ENCODE measurements around the gene LGALS9.

DNA sequence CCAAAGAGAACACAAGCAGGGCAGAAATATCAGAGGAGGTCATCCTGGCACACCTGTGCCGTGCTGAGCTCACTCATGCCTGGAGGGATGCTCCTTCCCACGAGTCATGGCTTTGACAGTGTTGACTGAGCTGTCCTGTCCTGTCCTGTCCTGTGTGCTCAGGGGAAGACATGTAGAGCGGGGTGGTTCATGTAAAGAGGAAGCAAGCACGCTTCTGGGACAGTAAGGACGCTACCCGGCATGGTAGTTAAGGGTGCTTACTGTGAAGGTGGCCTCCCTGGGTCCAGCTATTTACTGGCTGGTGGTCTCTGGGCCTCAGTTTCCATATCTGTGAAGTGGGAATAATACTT is 398 bp downstream of the LGALS9 start:
- TF ChIP-seq TP53 (CRISPR knock-in tag; IDR thresholded peaks at IDR 0.05) (no peak), NPAS2 (CRISPR knock-in tag; IDR thresholded peaks at IDR 0.05; ENCODE audit: borderline replicate concordance) (no peak), EP300 (IDR thresholded peaks at IDR 0.05) (no peak), EHMT2 (IDR thresholded peaks at IDR 0.05; ENCODE audit: low read depth) (no peak)
- TF ChIP-seq, protein P1, sequence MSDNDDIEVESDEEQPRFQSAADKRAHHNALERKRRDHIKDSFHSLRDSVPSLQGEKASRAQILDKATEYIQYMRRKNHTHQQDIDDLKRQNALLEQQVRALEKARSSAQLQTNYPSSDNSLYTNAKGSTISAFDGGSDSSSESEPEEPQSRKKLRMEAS (IDR thresholded peaks at IDR 0.05) = no peak
- TF ChIP-seq, protein P2, sequence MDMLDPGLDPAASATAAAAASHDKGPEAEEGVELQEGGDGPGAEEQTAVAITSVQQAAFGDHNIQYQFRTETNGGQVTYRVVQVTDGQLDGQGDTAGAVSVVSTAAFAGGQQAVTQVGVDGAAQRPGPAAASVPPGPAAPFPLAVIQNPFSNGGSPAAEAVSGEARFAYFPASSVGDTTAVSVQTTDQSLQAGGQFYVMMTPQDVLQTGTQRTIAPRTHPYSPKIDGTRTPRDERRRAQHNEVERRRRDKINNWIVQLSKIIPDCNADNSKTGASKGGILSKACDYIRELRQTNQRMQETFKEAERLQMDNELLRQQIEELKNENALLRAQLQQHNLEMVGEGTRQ (IDR thresholded peaks at IDR 0.05) = no peak
- TF ChIP-seq, protein P3, sequence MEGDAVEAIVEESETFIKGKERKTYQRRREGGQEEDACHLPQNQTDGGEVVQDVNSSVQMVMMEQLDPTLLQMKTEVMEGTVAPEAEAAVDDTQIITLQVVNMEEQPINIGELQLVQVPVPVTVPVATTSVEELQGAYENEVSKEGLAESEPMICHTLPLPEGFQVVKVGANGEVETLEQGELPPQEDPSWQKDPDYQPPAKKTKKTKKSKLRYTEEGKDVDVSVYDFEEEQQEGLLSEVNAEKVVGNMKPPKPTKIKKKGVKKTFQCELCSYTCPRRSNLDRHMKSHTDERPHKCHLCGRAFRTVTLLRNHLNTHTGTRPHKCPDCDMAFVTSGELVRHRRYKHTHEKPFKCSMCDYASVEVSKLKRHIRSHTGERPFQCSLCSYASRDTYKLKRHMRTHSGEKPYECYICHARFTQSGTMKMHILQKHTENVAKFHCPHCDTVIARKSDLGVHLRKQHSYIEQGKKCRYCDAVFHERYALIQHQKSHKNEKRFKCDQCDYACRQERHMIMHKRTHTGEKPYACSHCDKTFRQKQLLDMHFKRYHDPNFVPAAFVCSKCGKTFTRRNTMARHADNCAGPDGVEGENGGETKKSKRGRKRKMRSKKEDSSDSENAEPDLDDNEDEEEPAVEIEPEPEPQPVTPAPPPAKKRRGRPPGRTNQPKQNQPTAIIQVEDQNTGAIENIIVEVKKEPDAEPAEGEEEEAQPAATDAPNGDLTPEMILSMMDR (IDR thresholded peaks at IDR 0.05) = no peak
